Lung (tissue), 12 donors: ENCODE data around the gene YAF2. TPM values are rescaled to one million over a fixed set of nuclear protein-coding genes. Genes with fewer than 3 reads are reported as not detected.

Source experiments
- ATAC-seq: fragments of 200-7000 bp; cut with Tn5 transposase; one replicate; pipeline ENCODE4 v1.9.1; 2020; ENCODE audit warnings: moderate number of reproducible peaks; ENCODE audit not compliant: insufficient read depth, low FRiP score
- DNase-seq, 3 donors: peaks; one replicate each; pipeline ENCODE4 v3.0.0-alpha.2; 2013 to 2017
- H3K27ac ChIP-seq, 2 donors: one replicate each; pipeline ENCODE4 v1.5.1; 2013; ENCODE audit warnings: mild to moderate bottlenecking in 2 of 2, moderate library complexity in 2 of 2, control low read depth in 1 of 2, inconsistent platforms in 1 of 2, low read depth in 1 of 2, low read length in 1 of 2
- H3K27me3 ChIP-seq, 3 donors: one replicate each; pipeline ENCODE4 v1.5.1; 2013; ENCODE audit warnings: low read length in 2 of 3; ENCODE audit not compliant: control insufficient read depth in 3 of 3, insufficient read depth in 3 of 3
- H3K36me3 ChIP-seq, 4 donors: one replicate each; pipeline ENCODE4 v1.5.1; 2013; ENCODE audit warnings: low read length in 4 of 4, mild to moderate bottlenecking in 1 of 4, moderate library complexity in 1 of 4; ENCODE audit not compliant: control insufficient read depth in 4 of 4, insufficient read depth in 4 of 4
- H3K4me1 ChIP-seq, 5 donors: one replicate each; pipeline ENCODE4 v1.5.1; 2013; ENCODE audit warnings: low read length in 5 of 5, mild to moderate bottlenecking in 2 of 5, moderate library complexity in 1 of 5; ENCODE audit not compliant: control insufficient read depth in 5 of 5, insufficient read depth in 5 of 5
- H3K4me3 ChIP-seq: one replicate; pipeline ENCODE4 v1.5.1; 2013; ENCODE audit warnings: mild to moderate bottlenecking, control low read depth, moderate library complexity
- H3K9ac ChIP-seq, 2 donors: one replicate each; pipeline ENCODE4 v1.5.1; 2013; ENCODE audit warnings: low read length in 2 of 2, control low read depth in 1 of 2; ENCODE audit not compliant: insufficient read depth in 1 of 2
- H3K9me3 ChIP-seq, 4 donors: one replicate each; pipeline ENCODE4 v1.5.1; 2013; ENCODE audit warnings: low read length in 3 of 4, mild to moderate bottlenecking in 1 of 4, moderate library complexity in 1 of 4; ENCODE audit not compliant: control insufficient read depth in 4 of 4, insufficient read depth in 3 of 4
- CTCF ChIP-seq: IDR thresholded peaks from 2 replicates; pipeline ENCODE4 v1.5.1; 2012; ENCODE audit warnings: mild to moderate bottlenecking; ENCODE audit errors: control extremely low read depth, extremely low read depth
- WGBS, 2 donors: extraction: QIAGEN DNeasy Blood & Tissue Kit; methylation state at CpG; one replicate each; pipeline ENCODE4 v1.1.7; 2013; 5-methylcytosine and 5-hydroxymethylcytosine counted together
- polyA plus RNA-seq, 2 donors: library from polyadenylated mRNA; stranded (reverse); fragments of 200-250 nt; gene quantifications; one replicate each; pipeline ENCODE4 v1.2.1, GENCODE V29; 2013
- total RNA-seq, 2 donors: library from RNA; depleted of rRNA in 1 of 2; stranded (reverse); fragments of >200 nt in 1 of 2; gene quantifications; one replicate each; pipeline ENCODE4 v1.2.1, GENCODE V29; 2014 to 2021
- donor health status: control.
- donor health status: control.
- donor health status: Bipolar disorder and iron deficiency.
- donor health status: healthy.
- donor health status: DM: yes; HTN: yes; CAD: no.

YAF2 gene
- total and polyA plus RNA-seq, 4 donors = 9.4 to 27.9 (median 19.0) TPM

GRCh38 chr12:42240131-42240750 lies 2.2 kb upstream of the YAF2 start:
- Histone ChIP-seq H3K4me3 (no peak overlapping the region), H3K36me3 (no peaks in the 10 kb centered on the region), H3K27me3 (no peaks in the 10 kb centered on the region), H3K9ac (no peak overlapping the region), H3K9me3 (peaks cover 0 to 3% (median 0%) of the 10 kb centered on the region in 4 donors), H3K4me1 (peaks cover 0 to 22% (median 2%) of the 10 kb centered on the region in 5 donors), H3K27ac (no peak overlapping the region)
- TF ChIP-seq CTCF = no peak
- 95% methylated on average over 11 of the region's 11 CpGs for WGBS, 2 donors
- DNase-seq (no peak), ATAC-seq (no peak)

GRCh38 chr12:42237853-42238239 lies 202 bp downstream of the YAF2 start:
- H3K36me3 ChIP-seq = peaks cover 0 to 2% (median 0%) of the 10 kb centered on the region in 4 donors
- no peak overlapping the region for H3K9ac ChIP-seq
- no peak for TF ChIP-seq CTCF
- WGBS, 2 donors = 0% methylated on average over 25 to 54 of the region's 54 CpGs
- H3K9me3 ChIP-seq = peaks cover 0 to 3% (median 0%) of the 10 kb centered on the region in 4 donors
- peaks cover 0 to 22% (median 2%) of the 10 kb centered on the region in 5 donors for H3K4me1 ChIP-seq
- no peaks in the 10 kb centered on the region for H3K27me3 ChIP-seq
- ATAC-seq = peak; percentile 6
- peak overlapping the region; percentile 91 to 99 for H3K27ac ChIP-seq
- peak overlapping the region; percentile 90 for H3K4me3 ChIP-seq
- no peak for DNase-seq

- peaks cover 0 to 22% (median 2%) of the 10 kb centered on the region in 5 donors for H3K4me1 ChIP-seq
- no peaks in the 10 kb centered on the region for H3K27me3 ChIP-seq
- peaks cover 0 to 2% (median 0%) of the 10 kb centered on the region in 4 donors for H3K36me3 ChIP-seq
- H3K4me3 ChIP-seq = peak overlapping the region; percentile 90
- ATAC-seq = peak; percentile 76
- DNase-seq = peak; percentile 73 to 84 (median 81)
- peak overlapping the region; percentile 29 to 72 for H3K9ac ChIP-seq
- H3K9me3 ChIP-seq = peaks cover 0 to 3% (median 0%) of the 10 kb centered on the region in 4 donors
- TF ChIP-seq CTCF = peak; percentile 29
- WGBS, 2 donors = 1% methylated on average over 49 to 56 of the region's 56 CpGs
- peak overlapping the region; percentile 95 to 99 for H3K27ac ChIP-seq
These were observed 796 bp downstream of the YAF2 start for GRCh38 chr12:42237052-42237852.
